Hematopoietic multipotent progenitor cell treated with erythropoietin and hydrocortisone succinate and interleukin-3 and kit ligand, for 15 days (in vitro differentiated cells): Measurements from ENCODE around the gene PLCB1.
"Not testable (repeated sequence)": the region's sequence is repeated elsewhere in the genome, so short reads cannot be mapped to it uniquely, and the experiment has no call there.

Experiments used
- DNase-seq: peaks from one replicate; pipeline ENCODE4 v3.0.0-alpha.2; 2015; ENCODE audit warnings: low spot score

The PLCB1 gene

DNA sequence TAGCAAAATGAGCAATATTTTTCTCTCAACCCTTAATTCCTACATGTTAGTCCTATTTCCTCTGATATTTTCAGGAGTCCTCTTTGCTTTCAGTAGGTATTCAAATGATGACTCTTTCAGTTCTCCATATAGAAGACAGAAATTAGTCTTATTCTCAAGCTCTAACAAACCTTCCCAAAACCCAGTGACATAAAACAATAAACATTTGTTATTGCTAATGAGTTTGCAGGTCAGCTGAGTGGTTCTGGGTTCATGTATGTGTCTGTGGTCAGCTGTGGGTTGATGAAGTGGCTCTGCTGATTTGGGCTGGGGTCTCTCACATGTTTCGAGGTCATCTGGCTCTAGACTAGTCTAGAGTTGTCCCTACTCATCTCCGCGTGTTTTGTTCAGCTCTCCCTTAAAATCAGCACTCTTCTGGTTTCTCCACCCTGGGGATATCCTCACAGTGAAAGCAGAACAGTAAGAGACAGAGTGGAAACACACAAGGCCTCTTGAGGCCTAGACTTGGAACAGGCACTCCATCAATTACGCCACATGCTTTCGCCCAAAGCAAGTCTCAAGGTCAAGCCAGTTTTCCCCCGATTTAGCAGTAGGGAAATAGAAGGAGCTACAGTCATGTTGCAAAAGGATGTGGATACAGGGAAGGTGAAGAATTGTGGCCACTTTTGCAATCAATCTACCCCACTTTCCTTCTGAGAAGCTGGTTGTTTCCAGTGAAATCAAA is 273.0 kb downstream of the PLCB1 start:
- no peak for DNase-seq

DNA sequence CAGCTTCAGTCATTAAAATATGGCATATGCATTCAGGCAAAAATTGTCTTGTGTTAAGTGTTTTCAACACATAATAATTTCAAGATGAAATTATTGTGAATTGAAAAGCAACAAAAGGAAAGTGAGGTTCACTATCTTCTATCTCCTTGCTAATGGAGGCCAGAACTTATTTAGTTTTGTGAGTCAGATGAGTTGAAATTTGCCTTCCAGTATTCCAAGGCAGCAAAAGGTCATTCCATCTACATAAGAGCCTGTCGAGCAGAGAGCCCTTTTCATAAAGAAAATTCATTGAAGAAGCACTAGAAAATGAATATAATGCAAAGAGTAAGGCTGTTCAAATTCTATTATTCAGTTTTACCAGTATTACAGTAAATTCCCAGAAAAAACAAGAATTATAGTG is 274.3 kb downstream of the PLCB1 start:
- no peak for DNase-seq

DNA sequence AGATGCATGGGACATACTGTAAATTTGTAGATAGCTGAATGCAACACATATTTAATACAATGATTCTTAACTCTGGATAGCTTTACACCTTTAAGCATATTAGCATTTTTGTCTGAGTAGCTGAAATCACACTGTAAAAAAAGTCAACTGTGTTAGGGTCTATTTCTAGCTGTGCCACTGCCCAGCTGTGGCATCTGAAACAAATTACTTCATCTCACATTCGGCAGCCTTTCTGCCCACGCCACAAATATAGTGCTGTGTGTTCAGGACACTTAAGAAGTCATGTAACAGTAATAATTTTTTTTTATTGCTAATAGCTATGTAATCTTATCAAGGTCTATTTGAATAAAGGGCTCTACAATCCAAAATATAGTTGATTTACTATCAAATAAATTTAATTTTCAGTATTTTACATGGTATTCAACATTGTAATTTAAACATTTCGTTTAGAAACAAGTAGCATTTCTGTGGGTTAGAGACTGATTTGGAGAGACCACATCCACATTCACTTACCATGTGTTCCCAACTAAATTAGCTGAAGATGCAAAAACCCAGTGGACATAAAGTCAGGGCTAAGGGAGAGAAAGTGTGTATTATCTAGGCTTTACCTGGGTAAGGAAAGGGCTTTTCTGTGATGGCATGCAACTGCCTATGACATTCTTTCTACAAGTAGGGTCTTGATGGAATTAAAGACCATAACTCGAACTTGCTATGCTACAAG is 276.7 kb downstream of the PLCB1 start:
- DNase-seq: no peak

DNA sequence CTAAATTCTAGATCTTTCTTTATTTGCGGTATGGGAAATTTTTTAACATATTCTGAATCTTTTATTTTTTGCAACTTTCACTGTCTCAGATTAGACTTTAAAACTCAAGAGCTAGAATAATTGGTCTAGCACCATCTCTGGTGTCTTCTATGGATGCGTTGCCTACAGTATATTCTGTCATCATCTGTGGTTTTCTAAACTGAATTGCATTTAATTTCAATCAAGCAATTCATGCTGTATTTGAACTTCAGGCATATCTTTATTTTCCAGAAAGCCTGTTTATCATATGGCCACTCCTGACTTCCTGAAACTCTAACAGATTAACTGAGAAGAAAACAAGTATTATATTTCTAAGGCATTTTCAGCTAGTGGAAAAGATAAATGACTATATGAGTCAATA is 281.6 kb downstream of the PLCB1 start:
- DNase-seq: no peak

DNA sequence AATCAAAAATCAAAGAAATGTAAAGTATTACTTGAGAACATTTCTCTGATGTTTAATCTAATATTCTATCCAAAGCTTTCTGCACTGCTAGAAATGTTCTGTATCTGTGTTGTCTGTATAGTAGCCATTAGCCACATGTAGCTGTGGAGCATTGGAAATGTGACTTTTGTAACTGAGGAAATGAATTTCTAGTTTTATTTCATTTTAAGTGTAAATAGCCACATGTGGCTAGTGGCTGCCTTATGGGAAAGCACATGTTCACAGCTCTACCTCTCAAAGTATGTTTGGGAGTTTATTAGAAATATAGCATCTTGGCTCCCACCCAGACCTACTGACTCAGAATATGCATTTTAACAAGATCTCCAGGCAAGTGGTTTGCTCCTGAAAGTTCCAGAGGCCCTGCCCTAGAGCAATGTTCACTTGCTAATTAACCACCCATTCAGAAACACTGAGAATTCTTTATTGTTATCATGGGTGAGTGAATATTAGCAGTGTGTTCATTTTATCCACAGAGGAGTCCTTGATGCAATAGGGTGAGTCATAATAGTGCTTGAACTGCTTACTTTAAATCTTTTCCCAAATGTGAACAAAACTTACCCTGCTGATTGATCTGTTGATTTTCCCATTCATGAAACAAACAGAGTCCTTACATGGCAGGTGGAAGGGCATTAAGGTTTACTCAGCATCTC is 282.7 kb downstream of the PLCB1 start:
- no peak for DNase-seq

DNA sequence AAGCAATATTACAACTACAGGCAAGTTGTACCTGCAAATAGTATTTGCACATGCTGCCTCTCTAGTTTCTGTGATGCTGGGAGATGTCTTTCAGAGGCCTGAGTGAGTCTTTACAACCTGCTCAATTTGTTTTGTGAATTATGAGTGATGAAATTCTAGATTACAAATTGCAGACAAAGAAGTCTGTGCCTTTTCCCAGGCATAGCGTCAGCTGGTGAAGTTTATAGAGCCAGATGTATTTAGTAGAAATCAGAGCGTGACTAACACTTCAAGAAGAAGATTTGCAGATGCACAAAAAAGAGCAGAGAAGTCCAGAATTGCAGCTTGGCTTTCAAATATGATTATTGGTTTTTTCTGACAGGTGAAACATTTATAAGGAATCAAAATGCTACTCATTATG is 289.9 kb downstream of the PLCB1 start:
- no peak for DNase-seq

DNA sequence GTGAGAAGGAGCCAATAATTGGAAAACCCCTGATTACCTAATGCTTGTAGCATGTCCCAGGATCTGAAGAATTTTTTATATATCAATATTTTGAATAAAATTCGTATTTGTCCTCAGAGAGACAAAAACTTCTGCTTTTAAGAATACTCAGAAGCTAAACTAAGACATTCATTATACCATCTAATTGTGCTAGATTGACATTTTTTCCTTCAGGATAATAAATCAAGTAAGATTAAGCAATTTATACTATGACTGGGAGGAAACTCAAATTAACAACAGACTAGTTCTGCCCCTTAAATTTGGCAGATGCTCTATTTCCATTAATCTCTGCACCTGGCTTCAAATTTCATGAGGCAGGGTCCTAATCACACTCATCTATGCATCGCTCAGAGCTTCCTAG is 291.4 kb downstream of the PLCB1 start:
- DNase-seq: no peak

DNA sequence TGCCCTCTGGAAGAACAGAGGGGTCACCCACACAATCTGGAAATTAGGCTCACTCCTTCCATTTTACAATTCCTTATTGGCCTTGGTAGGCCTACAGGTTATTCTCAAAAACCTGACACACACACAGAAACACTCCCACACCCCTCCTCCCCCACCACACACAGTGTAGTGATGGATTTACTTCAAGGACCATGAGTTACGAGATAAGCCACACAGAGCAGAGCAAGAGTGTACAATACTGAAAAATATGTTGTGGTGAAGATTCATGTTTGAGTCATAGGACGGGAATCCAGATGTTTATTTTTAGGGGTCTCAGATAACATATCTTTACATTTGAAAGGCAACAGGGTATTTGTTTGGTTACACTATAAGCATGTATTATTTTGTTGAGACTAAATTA is 291.9 kb downstream of the PLCB1 start:
- DNase-seq: no peak

DNA sequence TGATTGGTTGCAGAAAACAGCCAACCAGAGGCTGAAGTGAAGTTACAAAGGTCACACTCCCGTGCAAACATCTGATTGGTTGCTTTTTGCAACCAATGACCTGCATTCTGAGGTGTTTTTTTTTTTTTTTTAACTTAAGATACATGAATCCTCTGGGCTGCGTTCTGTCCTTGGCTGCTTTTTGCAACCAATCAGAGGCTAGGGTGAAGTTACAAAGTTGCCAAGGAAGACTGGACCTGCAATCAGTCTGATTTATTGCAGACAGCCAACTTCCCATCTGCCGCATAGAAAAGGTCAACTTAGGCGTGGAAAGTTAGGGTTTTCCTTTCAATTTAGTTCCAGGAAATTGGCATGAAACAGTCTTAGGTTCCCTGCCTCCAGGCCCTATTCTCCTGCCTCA is 292.9 kb downstream of the PLCB1 start:
- DNase-seq: no peak

DNA sequence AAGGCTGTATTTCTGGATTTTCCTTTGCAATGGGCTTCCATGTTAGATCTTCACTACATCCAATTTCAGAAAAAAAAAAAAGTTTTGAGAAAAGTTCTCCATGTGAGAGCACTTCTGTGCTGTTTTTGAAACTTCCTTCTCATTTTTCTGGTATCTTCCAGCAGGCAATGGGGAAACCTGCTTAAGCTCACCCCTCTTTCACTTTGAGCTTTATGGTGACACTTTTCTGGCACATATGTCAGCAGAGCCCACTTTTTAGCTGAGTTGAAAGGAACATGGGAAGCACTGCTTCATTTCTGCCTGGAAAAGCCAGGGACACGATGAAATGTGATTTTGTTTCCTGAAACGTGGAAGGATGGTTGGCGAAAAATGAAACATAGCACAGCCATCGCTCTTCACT is 293.7 kb downstream of the PLCB1 start:
- no peak for DNase-seq

DNA sequence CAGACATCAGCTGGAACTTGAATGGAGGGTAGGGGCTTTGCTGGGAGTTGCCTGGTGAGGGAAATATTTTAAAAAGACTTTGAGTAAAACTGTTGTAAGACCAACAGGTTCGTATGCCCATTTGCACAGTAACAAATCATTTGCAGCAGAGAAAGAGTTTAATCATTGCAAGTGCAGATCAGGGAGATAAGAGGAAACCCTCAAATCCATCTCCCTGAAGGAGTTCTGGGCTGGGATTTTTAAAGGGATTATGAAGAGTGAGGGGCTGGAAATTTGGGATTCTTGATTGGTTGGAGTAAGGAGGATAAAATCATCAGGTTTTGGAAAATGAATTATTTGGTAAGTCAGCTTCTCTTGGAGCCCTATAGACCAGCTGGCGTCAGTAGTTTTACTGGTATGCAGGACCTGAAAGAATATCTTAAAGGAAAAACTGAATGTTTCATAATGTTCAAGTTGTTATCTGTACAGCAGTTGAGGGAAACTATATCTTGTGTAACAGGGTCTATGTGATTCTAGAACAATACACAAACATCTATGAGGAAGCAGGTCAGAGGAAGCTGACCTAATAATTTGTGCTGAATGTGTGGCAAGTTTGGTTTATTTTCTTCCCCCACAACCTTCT is 295.5 kb downstream of the PLCB1 start:
- DNase-seq: no peak

DNA sequence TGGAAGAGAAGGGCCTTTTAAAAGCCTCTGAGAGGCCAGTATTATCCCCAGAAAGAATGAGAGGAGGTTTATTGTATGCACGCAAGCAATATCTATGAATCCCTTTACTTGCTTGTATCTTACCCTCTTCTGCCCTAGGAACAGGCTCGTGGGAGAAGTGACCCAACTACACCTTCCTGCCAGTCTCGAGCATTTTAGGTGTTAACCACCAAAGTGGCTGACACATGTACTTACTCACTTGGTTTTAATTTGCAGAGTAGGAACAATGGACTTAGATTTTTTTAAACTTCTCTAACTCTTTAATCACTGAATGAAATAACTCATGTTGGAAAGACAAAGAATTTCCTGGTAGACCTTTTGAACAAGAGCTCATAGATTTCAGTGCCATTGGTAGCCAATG is 296.9 kb downstream of the PLCB1 start:
- no peak for DNase-seq

DNA sequence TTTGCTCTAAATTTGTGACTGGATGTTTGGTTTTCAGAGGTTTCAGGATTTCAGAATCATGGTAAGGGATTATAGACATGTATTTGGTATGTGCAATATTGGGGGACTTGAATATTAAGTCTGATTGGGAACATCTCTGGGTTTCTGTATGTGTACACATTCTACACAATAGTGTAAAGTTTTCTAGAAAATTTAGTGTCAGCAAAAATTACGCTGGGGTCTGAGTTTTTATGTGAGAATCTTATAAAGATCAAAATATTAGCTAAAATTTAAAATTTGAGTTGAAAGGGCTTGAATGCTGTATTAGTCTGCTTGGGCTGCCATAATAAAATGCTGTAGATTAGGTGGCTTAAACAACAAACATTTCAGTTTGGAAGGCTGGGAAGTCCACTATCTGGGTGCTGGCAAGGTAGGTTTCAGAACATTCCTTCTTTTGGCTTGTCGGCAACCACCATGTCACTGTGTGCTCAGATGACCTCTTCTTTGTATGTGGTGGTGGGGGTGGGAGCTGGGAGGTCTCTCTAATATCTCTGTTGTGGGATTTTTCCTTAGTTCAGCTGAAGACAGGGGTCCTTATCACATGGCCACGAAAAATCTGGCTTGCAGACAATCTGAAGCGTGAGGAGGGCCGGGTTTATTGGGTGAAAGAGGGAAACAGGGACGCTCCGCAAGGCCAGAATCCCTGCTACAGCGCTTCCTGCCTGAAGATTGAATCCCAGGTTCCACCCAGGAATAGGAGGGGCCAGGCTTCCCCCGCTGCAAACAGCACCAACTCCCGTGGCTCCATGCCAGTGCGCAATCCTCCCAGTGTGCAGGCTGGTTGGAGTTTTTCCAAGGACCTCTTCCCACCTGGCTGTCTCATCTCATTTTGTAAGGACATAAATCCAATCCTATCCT is 299.7 kb downstream of the PLCB1 start:
- DNase-seq: no peak

DNA sequence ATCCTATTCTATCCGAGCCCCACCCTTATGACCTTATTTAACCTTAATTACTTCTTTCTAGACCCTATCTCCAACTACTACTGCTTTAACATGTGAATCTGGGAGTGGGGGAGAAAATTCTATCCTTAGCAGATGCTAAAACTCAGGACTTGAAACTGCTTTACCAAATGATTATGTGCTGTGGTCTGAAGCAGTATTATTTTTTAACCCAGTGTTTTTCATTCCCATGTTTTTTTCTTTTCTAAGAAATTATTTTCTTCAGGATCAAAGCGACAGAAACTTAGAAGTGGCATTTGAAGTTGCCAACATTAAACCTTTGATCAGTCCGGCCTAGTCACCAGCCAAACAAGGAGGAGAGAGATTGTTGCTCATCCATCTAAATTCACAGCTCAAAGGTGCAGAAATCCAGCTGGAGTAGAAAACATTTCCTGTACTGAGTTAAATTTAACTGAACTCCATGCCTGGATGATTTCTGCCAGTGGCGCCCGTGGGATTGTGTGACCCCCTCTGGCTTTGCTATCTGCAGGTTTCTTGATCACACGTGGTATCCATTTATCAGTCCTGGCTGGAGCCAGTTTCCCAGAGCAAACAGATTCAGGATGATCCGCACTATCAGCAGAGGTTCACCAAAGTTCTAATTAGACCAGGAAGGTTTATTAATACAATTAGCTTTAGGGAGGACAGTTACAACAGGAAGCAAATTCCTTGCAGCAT is 300.5 kb downstream of the PLCB1 start:
- DNase-seq: no peak

DNA sequence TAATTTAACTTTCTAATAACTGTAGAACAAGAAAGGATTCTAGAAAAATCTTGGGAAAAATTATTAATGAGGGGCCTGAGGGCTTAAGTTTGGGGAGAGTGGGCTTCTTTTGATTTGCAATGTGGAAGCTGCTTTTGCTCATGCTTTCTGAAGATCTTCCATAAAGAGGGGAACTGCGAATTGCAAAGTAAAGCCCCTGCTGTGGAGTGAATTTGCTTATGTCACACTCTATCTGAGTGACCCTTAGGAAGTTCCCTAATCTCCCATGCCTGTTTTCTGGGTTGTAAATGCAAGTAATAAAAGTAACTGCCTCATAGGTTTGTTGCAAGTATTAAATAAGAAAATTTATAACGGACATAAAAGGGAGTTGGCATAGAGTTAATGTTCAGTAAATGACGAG is 301.2 kb downstream of the PLCB1 start:
- DNase-seq: no peak

DNA sequence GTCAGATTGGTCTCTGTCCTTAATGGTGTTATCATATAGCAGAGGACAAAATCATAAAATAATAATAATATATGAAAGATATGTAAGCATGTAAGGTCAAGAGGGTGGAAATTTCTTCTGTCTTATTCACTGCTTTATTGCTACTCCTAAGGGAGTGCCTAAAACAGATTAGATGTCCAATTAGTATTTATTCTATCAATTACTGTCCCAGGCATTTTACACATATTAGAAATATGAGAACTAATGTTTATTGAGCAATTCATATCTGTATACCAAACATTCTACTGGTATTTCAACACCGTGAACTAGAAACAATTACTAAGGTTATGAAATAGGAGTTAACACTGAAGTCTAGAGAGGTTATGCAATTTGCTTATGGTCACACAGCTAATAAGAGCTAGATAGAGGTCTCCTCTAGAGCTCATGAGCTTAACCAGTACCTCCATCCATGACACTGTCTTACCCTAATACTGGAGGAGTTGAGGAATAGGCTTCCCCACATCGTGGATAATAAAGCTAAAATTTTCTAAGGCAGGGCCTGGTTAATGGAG is 302.3 kb downstream of the PLCB1 start:
- DNase-seq: no peak

DNA sequence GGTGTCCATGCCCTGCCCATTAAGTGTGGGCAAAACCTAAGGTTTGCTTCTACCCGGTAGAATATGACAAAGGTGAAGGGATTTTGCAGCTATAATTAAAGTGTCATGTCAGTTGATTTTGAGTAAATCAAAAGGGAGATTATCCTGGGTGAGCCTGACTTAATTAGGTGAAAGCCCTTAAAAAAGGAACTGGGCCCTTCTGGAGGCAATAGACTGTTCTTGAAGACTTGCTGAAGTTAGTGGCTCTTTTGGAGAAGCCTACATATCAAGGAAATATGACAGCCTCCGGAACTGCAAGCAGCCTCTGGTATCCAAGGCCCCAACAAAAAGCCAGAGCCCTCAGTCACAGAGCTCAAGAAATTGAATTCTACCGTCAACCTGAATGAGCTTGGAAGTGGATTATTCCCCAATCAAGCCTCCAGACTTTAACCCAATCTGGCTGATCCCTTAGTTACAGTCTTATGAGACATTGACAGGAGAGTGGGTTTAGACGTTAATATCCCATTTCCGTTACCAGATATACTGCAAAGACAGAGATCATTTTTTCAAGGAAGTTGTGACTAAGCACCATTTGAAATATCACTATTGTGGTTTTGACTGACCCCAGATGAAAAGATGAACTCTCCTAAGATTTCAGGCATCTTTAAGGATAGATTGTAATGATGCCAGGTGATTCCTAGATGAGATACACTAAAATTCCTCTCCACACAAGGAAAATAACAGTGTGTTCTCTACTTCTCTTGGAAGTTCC is 303.4 kb downstream of the PLCB1 start:
- no peak for DNase-seq

DNA sequence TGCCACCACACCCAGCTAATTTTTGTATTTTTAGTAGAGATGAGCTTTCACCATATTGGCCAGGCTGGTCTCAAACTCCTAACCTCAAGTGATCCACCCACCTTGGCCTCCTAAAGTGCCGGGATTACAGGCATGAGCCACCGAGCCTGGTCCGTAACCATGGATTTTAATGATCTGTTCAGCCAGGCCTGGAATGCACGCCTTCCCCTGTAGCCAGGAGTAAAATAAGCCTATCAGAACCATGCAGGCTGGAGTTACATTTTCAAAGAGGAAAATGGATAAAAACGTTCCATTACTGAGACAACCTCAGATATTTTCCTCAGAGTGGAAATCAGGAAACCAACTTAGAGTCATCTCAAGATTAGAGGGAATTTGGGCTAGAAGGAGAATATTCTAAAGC is 304.9 kb downstream of the PLCB1 start:
- not testable (repeated sequence) for DNase-seq

DNA sequence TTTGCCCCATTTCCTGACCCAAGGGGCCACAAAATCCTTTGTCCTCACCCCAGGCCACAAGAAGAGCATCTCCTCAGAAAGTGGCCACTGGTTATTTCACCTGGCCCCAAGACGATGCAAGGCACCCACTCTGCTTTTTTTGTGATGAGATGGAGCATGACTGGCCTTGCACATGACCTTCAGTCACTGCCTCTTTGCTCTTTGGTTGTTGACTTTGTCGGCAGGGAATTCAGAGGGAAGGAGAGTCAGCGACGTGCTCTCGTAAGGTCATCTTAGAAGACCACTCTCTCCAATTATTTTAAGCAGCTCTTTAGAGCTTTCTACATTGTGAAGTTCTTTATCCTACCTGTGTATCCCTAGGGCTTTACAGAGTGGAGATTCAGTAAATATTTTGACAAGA is 306.7 kb downstream of the PLCB1 start:
- DNase-seq: no peak

DNA sequence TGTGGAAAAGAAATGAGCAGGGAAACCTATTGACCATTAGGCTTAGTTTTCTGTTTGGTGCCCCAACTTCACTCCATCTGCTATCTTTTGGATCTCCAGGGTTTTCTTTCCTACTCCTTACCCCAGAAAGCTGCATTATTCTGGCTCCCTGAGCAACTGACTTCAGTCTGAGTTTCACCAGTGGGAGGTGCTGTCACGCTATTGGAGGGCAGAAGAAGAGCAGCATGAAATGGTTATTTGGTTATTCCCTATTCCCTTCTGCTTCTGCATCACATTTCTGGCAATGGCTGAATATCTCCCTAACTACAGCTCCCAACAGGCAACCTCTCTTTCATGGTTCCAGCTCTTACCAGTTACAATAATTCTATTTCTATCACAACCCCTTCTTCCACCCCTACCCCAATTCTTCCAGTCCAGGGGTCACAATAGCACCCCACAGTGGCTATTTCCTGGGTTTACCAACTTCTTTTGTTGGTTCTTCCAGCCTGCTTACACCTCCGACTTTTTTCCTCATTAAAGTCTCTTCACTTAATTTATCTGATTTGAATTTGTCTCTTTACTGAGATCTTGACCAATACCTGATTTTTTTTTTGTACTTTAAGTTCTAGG is 311.5 kb downstream of the PLCB1 start:
- no peak for DNase-seq
